SK-N-MC (cell line): ENCODE data around the gene TOP1.

ENCODE experiments used
- EZH2 ChIP-seq: fragments of 200-600 bp; sonication (generic); IDR thresholded peaks from one replicate; pipeline ENCODE4 v1.6.1; 2017; ENCODE audit warnings: antibody characterized with exemption
- POLR2AphosphoS5 ChIP-seq: IDR thresholded peaks from 2 replicates; pipeline ENCODE4 v1.6.1; 2012; ENCODE audit warnings: mild to moderate bottlenecking, low read depth, low read length, borderline replicate concordance

GRCh38 chr20:41098703-41099250, 70.2 kb downstream of the TOP1 start:
- TF ChIP-seq POLR2AphosphoS5, result no peak
- no peak for TF ChIP-seq EZH2
